Limb (tissue), 2 donors: ENCODE results near the gene JMJD1C.
"Not testable (repeated sequence)": the region's sequence is repeated elsewhere in the genome, so short reads cannot be mapped to it uniquely, and the experiment has no call there.

Experiments used
- DNase-seq, 2 donors: peaks; one replicate each; pipeline ENCODE4 v3.0.0-alpha.2; 2016; ENCODE audit errors: extremely low spot score in 2 of 2

The JMJD1C gene

DNA sequence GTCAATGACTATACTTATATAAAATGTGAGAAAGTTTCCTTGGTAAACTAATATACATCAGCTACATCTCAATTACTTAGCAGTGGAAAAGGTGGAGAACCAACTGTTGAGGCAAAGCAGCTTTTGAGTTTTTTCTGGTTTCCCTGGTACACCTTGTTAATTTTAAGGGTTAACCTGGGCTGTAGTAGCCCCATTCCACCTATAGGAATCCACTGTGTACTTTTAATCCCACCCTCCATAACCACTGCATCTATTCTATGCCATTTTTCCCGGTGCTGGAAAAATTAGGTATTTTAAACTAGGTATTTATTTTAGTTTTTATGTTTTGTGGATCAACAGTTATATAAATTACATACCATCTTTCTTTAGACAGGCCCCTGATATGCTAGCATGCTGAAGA is 290.2 kb downstream of the JMJD1C start:
- no peak for DNase-seq

DNA sequence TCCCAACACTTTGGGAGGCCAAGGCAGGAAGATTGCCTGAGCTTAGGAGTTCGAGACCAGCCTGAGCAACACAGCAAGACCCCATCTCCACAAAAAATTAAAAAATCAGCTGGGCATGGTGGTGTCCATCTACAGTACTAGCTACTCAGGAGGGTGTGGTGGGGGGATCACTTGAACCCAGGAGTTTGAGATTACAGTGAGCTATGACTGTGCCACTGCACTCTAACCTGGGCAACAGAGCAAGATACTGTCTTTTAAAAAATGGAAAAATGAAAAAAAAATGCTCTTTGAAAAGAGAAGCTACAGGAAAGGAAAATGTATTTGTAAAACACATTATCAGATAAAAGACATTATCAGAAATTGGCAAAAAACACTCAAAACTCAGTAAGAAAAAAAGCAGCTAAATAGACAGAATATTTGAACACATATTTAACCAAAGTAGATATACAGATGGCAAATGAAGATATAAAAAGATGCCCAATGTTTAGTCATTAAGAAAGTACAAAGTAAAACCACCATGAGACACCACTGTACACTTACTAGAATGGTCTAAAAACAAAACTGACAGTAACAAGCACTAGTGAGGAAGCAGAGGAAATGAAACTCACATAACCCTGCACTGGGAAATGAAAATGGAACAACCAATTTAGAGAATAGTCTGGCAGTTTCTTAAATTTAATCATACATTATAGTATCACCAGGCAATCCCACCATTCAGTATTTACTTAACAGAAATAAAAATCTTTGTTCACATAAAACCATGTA is 292.1 kb downstream of the JMJD1C start:
- DNase-seq = no peak

DNA sequence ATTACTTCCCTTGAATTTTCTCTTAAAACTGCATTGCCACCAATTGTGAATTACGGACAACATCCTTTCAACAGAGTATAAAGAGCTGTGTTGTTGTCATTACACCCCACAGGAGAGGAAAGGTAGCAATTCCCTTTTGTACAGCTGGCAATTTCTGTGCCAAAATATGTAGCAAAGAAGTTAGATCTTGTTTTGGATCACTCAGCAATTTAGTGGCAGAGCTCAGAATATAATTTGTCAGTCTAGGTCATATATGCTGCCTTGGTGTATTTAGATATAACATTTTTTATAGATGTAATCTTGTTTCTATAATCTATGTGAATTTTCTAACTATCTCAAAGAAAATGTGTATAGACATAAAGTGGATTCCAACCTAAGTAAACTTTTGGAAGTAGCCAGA is 293.9 kb downstream of the JMJD1C start:
- no peak for DNase-seq

GRCh38 chr10:63171255-63171855 is 294.4 kb downstream of the JMJD1C start:
- DNase-seq = no peak

DNA sequence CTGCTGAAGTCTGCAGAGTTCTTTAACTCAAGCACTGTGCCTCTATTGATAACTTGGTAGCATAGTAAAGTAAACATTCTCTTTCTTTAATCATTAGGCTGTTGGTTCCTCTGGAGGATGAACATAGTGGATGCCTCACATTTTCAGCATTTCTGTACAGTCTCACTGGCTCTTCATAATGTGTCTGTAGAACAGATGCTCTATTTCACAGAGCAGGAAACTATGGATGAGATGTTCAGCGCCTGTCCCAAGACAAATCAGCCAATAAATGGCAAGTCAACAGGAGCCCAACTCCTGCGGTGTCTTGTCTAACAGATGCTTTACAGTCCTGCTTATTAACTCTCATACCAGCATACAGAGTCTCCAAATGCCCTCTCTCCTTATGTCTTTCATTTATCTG is 296.2 kb downstream of the JMJD1C start:
- DNase-seq = no peak

DNA sequence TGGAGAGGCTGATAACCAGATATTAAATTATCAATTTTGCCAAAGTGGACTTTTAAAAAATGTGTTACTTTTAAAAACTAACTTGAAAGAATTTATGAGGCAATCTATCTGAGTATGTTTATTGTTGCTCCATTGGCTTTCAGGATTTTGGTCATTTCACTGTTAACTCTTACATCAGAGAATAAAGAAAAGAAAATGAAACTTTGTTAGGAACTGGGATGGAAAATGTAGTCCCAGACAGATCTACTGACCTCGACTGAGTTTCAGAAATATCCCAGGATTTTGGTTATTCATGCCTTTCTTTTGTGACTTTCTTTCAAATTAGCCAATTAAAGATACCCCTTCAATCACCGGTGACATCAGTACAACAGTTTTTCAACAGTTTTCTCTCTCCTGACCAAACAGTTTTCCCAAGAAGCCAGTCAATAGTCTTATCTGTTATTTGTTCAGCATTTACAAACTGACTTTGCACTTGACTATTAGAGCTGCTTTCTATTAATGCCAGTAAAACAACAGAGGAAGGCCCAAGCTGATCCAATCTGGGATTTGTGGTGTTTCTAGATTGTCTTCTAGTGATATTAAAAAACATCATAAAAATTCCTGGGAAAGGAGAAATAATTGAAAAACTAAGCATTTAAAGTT is 296.8 kb downstream of the JMJD1C start:
- DNase-seq = no peak

- peak in 1 of 2 donors; percentile 82 for DNase-seq
These were observed 299.0 kb downstream of the JMJD1C start for GRCh38 chr10:63166742-63167258.

GRCh38 chr10:63165249-63165648 is 300.5 kb downstream of the JMJD1C start:
- DNase-seq = no peak

DNA sequence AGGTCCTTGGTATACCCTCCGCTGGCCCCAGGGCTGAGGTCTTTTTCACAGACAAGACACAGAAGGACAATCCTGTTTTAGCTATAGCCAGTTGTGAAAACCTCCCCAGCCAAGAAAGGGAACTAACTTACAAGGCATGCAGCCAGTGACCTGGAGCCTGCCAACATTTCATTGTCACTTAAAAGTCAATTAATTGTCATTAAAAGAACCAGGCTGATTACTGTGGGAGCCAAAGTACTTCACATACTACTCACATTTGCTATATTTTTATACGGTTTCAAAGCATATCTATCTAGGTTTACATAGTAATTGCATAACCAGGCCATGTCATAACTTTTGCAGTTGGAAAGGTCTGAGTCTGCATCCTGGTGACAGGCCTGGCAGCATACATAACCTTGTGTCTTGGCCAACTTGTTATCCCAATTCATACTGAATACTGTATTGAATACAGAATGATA is 301.6 kb downstream of the JMJD1C start:
- DNase-seq = no peak

GRCh38 chr10:63161592-63161991 is 304.2 kb downstream of the JMJD1C start:
- no peak for DNase-seq

DNA sequence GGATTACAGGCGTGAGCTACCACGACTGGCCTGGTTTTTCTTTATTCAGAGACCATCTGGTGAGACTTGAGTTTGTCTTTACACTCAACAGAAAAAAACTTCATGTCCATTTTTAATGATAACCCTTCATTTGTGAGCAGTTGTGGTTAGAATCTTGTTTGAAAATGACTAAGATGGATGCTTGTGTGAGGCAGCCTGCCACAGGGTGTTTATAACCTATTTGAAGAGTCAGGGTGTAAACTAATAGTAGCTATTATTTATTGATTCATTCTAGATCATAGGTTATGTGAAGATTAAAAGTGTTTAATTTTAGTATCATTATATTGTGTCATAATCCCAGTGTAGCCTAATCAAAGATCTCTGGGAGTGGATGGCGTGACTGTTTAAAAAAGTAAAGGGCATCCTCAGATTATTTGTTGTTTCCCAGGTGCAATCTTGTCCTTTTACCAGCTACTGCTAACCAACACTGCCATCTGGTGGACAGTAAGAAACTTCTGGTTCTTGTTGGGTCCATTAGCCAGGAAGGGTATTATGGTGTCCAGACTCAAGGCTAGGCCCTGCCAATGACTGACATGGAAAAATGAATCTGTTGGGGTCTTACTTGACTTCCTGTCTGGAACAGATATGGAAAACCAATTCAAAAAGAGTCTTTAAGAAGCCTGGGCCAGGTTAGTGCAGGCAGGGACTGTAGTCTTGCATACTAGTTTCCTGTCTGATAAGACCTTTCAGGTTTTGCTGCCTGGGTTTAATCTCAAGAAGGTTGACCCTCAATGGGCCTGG is 307.7 kb downstream of the JMJD1C start:
- DNase-seq = peak; percentile 46 to 86

DNA sequence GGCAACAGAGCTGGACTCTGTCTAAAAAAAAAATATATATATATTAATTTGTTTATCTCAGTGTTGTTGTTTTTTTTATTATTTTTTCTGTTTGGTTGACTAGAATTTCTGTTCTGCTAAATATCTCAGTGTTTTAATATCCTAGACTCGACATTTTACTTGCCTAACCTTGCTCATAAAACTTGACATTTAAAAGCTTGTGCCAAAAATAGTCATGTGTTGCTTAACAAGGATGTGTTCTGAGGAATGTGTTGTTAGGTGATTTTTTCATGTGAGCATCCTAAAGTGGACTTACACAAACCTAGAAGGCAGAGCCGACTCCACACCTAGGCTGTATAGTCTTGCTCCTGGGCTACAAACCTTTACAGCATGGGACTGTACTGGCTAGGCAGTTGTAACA is 309.5 kb downstream of the JMJD1C start:
- no peak for DNase-seq

DNA sequence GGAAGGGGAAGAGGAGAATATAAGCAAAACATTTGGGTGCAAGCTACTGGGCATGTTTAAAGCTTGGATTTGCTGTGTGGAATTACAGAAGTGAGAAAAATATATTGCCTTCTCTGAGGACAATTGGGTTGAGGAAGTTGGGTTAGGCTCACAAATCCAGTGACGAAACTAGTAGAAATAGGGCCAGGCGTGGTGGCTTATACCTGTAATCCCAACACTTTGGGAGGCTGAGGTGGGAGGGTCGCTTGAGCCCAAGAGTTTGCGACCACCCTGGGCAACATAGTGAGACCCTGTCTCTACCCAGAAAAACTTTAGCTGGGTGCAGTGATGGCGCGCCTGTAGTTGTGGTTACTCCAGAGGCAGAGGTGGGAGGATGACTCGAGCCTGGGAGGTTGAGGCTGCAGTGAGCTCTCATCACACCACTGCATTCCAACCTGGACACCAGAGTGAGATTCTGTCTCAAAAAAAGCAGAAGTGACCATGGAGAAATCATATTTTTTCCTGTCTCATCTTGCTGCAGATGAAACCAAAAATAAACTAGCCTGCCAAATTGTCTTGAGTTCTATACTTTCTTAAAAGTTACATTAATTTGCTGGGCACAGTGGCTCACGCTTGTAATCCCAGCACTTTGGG is 310.3 kb downstream of the JMJD1C start:
- no peak for DNase-seq

GRCh38 chr10:63154546-63155387 is 311.0 kb downstream of the JMJD1C start:
- DNase-seq = no peak

- not testable (repeated sequence) for DNase-seq
These were observed 311.8 kb downstream of the JMJD1C start for GRCh38 chr10:63153868-63154545.

GRCh38 chr10:63150745-63151144 is 315.0 kb downstream of the JMJD1C start:
- no peak for DNase-seq

- DNase-seq = no peak
These were observed 319.3 kb downstream of the JMJD1C start for GRCh38 chr10:63146503-63146902.

GRCh38 chr10:63145782-63146181 is 320.0 kb downstream of the JMJD1C start:
- DNase-seq = no peak

DNA sequence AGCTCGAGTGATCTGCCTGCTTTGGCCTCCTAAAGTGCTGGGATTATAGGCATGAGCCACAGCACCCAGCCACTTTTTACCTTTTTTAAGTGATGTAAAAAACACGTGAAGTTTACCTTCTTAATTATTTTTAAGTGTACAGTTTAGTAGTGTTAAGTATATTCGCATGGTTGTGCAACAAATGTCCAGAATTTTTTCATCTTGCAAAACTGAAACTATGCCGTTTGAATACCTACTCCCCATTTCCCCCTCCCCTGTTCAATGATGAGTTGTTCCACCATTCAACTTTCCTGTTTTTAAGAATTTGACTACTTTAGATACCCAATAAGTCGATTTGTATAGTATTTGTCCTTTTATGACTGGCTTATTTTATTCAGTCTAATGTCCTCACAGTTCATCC is 321.8 kb downstream of the JMJD1C start:
- DNase-seq = no peak

GRCh38 chr10:63142136-63142535 is 323.6 kb downstream of the JMJD1C start:
- no peak for DNase-seq
